ENCODE measurements around the gene WDR45B. TPM values are rescaled to one million over a fixed set of nuclear protein-coding genes. Genes with fewer than 3 reads are reported as not detected.

Gene WDR45B
- total and polyA plus RNA-seq, 2 experiments from 2014 or later = 82.6 to 112 TPM

- peak; percentile 49 for DNase-seq (ENCODE audit: low spot score)
- no peak overlapping the region for H2AFZ ChIP-seq
- no peaks in the 10 kb centered on the region for H3K4me1 ChIP-seq (ENCODE audit: insufficient read depth)
- no peaks in the 10 kb centered on the region for H3K36me3 ChIP-seq (replicated peaks; ENCODE audit: insufficient read depth, low read depth)
- TF ChIP-seq CTCF (IDR thresholded peaks at IDR 0.05; ENCODE audit: poor library complexity) (no peak), EZH2phosphoT487 (IDR thresholded peaks at IDR 0.05; ENCODE audit: low read depth, severe bottlenecking, unreplicated experiment) (no peak), EZH2 (IDR thresholded peaks at IDR 0.05; ENCODE audit: borderline replicate concordance) (no peak)
- no peak overlapping the region for H3K4me2 ChIP-seq
- H3K79me2 ChIP-seq = peaks cover 22% of the 10 kb centered on the region
- no peaks in the 10 kb centered on the region for H3K9me2 ChIP-seq (replicated peaks; ENCODE audit: insufficient read depth)
- H3K27ac ChIP-seq = peak overlapping the region; percentile 37
- 79% methylated on average over 18 of the region's 18 CpGs for WGBS (ENCODE audit: low lambda C conversion rate, missing lambda C conversion rate)
- H3K4me3 ChIP-seq = no peak overlapping the region
- H3K27me3 ChIP-seq = no peaks in the 10 kb centered on the region
- no peaks in the 10 kb centered on the region for H4K20me1 ChIP-seq (ENCODE audit: insufficient read depth, poor library complexity, severe bottlenecking)
- no peaks in the 10 kb centered on the region for H3K9me3 ChIP-seq (ENCODE audit: low read depth)
Measured at GRCh38 chr17:82603981-82604448, 44.2 kb downstream of the WDR45B start.

- Histone ChIP-seq H3K36me3 (replicated peaks; ENCODE audit: insufficient read depth, low read depth) (no peaks in the 10 kb centered on the region), H3K4me3 (no peak overlapping the region), H3K4me1 (ENCODE audit: insufficient read depth) (no peaks in the 10 kb centered on the region), H3K4me2 (no peak overlapping the region), H3K27me3 (no peaks in the 10 kb centered on the region), H3K9me3 (ENCODE audit: low read depth) (no peaks in the 10 kb centered on the region), H2AFZ (no peak overlapping the region), H3K27ac (no peak overlapping the region), H3K9me2 (replicated peaks; ENCODE audit: insufficient read depth) (no peaks in the 10 kb centered on the region), H4K20me1 (ENCODE audit: insufficient read depth, poor library complexity, severe bottlenecking) (no peaks in the 10 kb centered on the region), H3K79me2 (peaks cover 24% of the 10 kb centered on the region)
- TF ChIP-seq CTCF (IDR thresholded peaks at IDR 0.05; ENCODE audit: poor library complexity) (no peak), EZH2phosphoT487 (IDR thresholded peaks at IDR 0.05; ENCODE audit: low read depth, severe bottlenecking, unreplicated experiment) (no peak), EZH2 (IDR thresholded peaks at IDR 0.05; ENCODE audit: borderline replicate concordance) (no peak)
- 94% methylated on average over 20 of the region's 20 CpGs for WGBS (ENCODE audit: low lambda C conversion rate, missing lambda C conversion rate)
- no peak for DNase-seq (ENCODE audit: low spot score)
Measured at GRCh38 chr17:82602986-82603710, 45.1 kb downstream of the WDR45B start.

GRCh38 chr17:82602487-82602886 is 45.8 kb downstream of the WDR45B start:
- no peak overlapping the region for H2AFZ ChIP-seq
- no peaks in the 10 kb centered on the region for H3K36me3 ChIP-seq (replicated peaks; ENCODE audit: insufficient read depth, low read depth)
- H3K9me3 ChIP-seq (ENCODE audit: low read depth) = no peaks in the 10 kb centered on the region
- H3K4me1 ChIP-seq (ENCODE audit: insufficient read depth) = no peaks in the 10 kb centered on the region
- no peaks in the 10 kb centered on the region for H3K27me3 ChIP-seq
- TF ChIP-seq EZH2phosphoT487 (IDR thresholded peaks at IDR 0.05; ENCODE audit: low read depth, severe bottlenecking, unreplicated experiment) (no peak), CTCF (IDR thresholded peaks at IDR 0.05; ENCODE audit: poor library complexity) (no peak), EZH2 (IDR thresholded peaks at IDR 0.05; ENCODE audit: borderline replicate concordance) (no peak)
- H3K27ac ChIP-seq = no peak overlapping the region
- peaks cover 30% of the 10 kb centered on the region for H3K79me2 ChIP-seq
- no peak overlapping the region for H3K4me2 ChIP-seq
- 91% methylated on average over 21 of the region's 21 CpGs for WGBS (ENCODE audit: low lambda C conversion rate, missing lambda C conversion rate)
- H3K4me3 ChIP-seq = no peak overlapping the region
- H4K20me1 ChIP-seq (ENCODE audit: insufficient read depth, poor library complexity, severe bottlenecking) = no peaks in the 10 kb centered on the region
- no peaks in the 10 kb centered on the region for H3K9me2 ChIP-seq (replicated peaks; ENCODE audit: insufficient read depth)
- no peak for DNase-seq (ENCODE audit: low spot score)

Measured in hepatocyte (in vitro differentiated cells).